Bronchial epithelial cell (primary cell): Measurements from ENCODE around the gene SMTN. TPM values are rescaled to one million over a fixed set of nuclear protein-coding genes. Genes with fewer than 3 reads are reported as not detected.

ENCODE experiments used
- DNase-seq: peaks from one replicate; pipeline ENCODE4 v3.0.0-alpha.2; 2010; ENCODE audit warnings: low read depth
- FAIRE-seq: peaks from 2 replicates; lab custom pipeline; 2011; peaks lifted over from hg19 to GRCh38; lab: Jason Lieb, UNC
- H3K27me3 ChIP-seq: 2 replicates; pipeline ENCODE4 v1.5.1; 2011; ENCODE audit warnings: low read length; ENCODE audit not compliant: control insufficient read depth, insufficient read depth
- H3K36me3 ChIP-seq: 2 replicates; pipeline ENCODE4 v1.5.1; 2011; ENCODE audit warnings: low read length; ENCODE audit not compliant: control insufficient read depth, insufficient read depth
- H3K4me3 ChIP-seq: 2 replicates; pipeline ENCODE4 v1.5.1; 2011; ENCODE audit warnings: mild to moderate bottlenecking, low read depth, low read length, control low read depth
- total RNA-seq: library from RNA; depleted of rRNA; stranded (reverse); fragments of >200 nt; gene quantifications from 2 replicates; pipeline ENCODE4 v1.2.1, GENCODE V29; 2014
- TF ChIP-seq, protein P1 (sequence below): IDR thresholded peaks from 2 replicates; pipeline ENCODE4 v1.5.1; 2011; ENCODE audit warnings: mild to moderate bottlenecking, moderate library complexity, low read length, control low read depth, inconsistent platforms; ENCODE audit not compliant: insufficient read depth, severe bottlenecking

SMTN gene
- total RNA-seq, 1 donor from 2014 or later = 38.7 TPM

DNA sequence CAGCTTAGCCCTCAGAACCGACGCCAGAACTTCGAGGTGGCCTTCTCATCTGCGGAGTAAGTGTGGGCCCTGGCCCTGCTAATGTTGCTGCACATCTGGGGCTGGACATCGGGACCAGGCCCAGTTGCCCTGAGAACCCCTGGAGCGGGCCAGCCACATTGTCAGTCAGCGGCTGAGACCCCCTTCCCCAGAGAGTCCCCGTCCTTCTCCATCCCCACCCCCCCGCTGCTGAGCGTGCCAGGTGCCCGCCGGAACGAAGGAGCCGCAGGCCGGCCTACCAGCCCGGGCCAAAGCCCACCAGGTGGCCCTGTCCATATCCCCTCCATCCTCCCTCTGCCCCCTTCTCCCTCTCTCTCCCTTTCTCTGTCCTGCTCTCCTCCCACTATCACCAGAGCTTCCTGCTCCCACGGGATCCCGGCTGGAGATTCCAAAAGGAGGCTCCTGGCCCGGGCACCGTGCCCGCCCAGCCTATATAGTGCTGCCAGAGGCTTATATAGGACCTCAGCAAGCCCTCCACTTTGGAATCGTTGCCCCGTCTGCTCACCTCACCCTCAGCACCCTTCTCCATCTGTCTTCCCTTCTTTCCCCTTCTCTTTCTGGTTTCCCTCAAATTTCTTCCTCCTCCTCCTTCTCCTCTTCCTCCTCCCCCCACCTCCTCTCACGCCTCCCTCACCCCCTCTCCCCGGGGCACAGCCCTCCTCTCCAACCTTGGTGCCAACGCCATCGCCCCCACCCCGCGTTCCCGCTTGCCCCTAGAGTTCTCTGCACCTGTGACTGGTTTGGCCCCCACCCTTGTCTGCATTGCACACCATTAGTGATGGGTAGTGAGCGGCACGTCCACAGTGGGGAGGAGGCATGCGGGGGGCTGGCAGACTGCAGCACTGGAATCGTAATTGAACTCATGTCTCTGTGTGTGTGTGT lies 19.0 kb downstream of the SMTN start:
- DNase-seq = no peak
- H3K36me3 ChIP-seq = peaks cover 39% of the 10 kb centered on the region
- H3K27me3 ChIP-seq = no peaks in the 10 kb centered on the region
- FAIRE-seq = no peak
- no peak overlapping the region for H3K4me3 ChIP-seq
- TF ChIP-seq, protein P1, sequence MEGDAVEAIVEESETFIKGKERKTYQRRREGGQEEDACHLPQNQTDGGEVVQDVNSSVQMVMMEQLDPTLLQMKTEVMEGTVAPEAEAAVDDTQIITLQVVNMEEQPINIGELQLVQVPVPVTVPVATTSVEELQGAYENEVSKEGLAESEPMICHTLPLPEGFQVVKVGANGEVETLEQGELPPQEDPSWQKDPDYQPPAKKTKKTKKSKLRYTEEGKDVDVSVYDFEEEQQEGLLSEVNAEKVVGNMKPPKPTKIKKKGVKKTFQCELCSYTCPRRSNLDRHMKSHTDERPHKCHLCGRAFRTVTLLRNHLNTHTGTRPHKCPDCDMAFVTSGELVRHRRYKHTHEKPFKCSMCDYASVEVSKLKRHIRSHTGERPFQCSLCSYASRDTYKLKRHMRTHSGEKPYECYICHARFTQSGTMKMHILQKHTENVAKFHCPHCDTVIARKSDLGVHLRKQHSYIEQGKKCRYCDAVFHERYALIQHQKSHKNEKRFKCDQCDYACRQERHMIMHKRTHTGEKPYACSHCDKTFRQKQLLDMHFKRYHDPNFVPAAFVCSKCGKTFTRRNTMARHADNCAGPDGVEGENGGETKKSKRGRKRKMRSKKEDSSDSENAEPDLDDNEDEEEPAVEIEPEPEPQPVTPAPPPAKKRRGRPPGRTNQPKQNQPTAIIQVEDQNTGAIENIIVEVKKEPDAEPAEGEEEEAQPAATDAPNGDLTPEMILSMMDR = no peak

DNA sequence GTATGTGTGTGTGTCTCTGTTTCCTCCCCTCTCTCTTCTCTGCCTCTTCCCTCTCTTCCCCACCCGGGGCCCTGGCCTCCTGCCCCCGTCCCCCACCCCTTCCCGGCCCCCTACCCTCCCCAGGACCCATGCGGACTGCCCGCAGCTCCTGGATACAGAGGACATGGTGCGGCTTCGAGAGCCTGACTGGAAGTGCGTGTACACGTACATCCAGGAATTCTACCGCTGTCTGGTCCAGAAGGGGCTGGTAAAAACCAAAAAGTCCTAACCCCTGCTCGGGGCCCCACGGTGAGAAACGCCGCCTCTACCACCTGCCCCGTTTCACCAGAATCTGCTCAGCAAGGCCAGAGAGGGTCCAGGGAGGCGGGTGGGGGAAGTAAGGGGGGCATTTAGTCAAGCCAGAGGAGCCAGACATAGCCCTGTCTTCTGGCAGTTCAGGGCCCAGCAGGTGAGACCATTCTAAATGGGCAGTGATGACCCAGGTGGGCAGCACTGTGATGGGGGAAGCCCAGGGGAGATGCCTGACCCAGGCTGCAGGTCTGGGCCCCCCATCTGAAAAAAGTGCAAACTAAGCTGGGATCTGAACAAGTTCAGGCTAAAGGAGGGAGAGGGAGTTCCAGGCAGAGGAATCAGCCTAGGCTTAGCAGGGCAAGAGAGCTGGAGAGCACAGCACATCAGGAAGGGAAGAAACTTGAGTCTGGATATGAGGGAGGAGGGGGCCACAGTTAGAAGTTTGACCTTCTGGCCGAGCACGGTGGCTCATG lies 19.8 kb downstream of the SMTN start:
- peaks cover 32% of the 10 kb centered on the region for H3K36me3 ChIP-seq
- FAIRE-seq (no peak), DNase-seq (no peak)
- H3K4me3 ChIP-seq = no peak overlapping the region
- TF ChIP-seq, protein P1 = no peak
- H3K27me3 ChIP-seq = no peaks in the 10 kb centered on the region

DNA sequence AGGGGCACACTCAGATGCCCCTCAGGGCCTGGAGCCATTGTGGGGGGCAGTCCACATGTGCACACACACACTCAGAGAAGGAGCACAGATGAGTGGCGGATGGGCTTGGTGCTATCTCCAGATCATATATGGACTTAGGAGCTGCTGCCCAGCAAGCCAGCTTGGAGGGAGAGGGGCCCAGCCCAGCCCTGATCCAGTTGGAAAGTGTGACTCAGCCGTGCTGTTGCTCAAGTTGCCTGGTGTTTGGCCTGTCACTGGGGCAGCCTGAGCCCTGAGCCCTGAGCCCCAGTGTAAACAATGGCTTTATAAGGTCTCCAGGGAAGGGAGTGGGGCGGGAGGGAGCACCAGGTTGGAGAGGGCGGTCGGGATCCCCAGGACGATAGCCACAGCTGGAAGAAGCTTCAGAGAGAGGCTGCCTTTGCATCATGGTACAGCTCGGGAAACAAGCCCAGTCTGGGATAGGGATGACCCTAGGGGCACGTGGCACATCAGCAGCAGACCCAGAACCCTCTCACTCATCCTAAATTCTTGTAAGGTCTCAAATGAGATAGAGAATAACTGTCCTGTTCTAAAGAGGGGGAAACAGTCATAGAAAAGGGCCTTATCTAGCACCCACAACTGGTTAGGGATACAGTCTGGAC lies 21.4 kb downstream of the SMTN start:
- H3K27me3 ChIP-seq = no peaks in the 10 kb centered on the region
- DNase-seq (peak; percentile 67), FAIRE-seq (peak; percentile 55)
- H3K36me3 ChIP-seq = peaks cover 19% of the 10 kb centered on the region
- no peak overlapping the region for H3K4me3 ChIP-seq
- TF ChIP-seq, protein P1 = no peak

DNA sequence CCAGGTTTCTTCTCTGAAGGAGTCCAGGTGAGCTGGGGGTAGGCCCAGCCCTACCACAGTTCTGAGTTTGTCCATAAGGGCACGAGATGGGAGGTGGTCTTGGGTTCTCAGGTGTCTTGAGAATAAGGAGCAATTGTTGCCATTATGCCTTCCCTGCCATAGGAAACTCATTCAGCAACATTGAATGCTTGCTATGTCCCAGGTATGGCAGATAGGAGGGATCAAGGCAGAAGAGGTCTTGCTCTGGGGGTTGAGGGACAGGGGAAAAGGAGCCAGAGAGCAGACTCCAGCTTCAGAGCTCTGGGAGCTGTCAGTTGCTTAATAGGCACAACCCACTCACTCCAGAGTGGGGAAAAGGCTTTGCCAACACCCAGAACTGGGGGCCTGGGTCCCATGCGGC lies 22.0 kb downstream of the SMTN start:
- TF ChIP-seq, protein P1 = no peak
- no peak for DNase-seq
- no peak for FAIRE-seq

DNA sequence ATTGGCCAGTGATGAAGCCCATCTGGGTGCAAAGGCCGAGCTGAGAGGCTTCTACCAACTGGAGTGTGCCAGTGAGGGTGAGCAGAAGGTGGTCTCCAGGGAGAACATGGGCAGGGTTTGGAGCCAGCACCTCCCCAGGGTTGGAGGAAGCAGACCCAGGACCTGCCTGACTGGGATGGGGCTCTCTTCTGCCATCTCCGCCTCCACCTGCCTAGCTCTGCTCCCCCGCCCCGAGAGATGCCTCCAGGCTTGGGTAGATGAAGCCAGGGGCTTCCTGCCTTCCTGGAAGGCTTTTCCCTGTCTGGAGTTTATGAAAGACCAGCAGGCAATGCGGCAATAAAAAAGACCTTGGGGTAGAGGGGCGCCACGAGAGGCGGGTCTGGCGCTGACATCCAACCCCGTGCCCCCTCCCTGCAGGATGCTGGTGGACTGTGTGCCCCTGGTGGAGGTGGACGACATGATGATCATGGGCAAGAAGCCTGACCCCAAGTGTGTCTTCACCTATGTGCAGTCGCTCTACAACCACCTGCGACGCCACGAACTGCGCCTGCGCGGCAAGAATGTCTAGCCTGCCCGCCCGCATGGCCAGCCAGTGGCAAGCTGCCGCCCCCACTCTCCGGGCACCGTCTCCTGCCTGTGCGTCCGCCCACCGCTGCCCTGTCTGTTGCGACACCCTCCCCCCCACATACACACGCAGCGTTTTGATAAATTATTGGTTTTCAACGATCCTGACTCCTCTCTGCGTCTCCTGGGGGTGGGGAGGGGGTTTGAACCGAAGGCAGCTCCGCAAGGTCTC lies 23.0 kb downstream of the SMTN start:
- H3K27me3 ChIP-seq = no peaks in the 10 kb centered on the region
- H3K36me3 ChIP-seq = peaks cover 9% of the 10 kb centered on the region
- H3K4me3 ChIP-seq = no peak overlapping the region
- DNase-seq = no peak
- TF ChIP-seq, protein P1 = no peak
- FAIRE-seq = no peak

More for the DNA sequence above, 22.0 kb downstream of the SMTN start:
- H3K4me3 ChIP-seq = no peak overlapping the region
- H3K36me3 ChIP-seq = peaks cover 14% of the 10 kb centered on the region
- no peaks in the 10 kb centered on the region for H3K27me3 ChIP-seq
